ENCODE measurements around the gene SYT8. TPM values are rescaled to one million over a fixed set of nuclear protein-coding genes. Genes with fewer than 3 reads are reported as not detected.
A peak's percentile ranks its signal among the peaks of the same experiment; 100 is the strongest.

SYT8 gene
- total RNA-seq, 2 experiments from 2014 or later, result not detected

GRCh38 chr11:1827931-1828330, 6.9 kb upstream of the SYT8 start:
- Mint-ChIP-seq H3K9me3 (ENCODE audit: insufficient read depth) (no peaks in the 10 kb centered on the region), H3K4me3 (no peak overlapping the region), H3K36me3 (ENCODE audit: low read depth) (no peaks in the 10 kb centered on the region), H3K27ac (no peak overlapping the region), H3K4me1 (ENCODE audit: low read depth) (no peaks in the 10 kb centered on the region), H3K27me3 (ENCODE audit: low read depth) (no peaks in the 10 kb centered on the region)
- DNase-seq (no peak), ATAC-seq (no peak)
- ChIA-PET CTCF (interaction anchor here (0.7 to 8.5 kb wide), 2 partner anchors 121 to 135 kb away, joined by 3 to 311 read pairs; no protein-coding TSS in a partner anchor), POLR2A (no interaction called here)

DNA sequence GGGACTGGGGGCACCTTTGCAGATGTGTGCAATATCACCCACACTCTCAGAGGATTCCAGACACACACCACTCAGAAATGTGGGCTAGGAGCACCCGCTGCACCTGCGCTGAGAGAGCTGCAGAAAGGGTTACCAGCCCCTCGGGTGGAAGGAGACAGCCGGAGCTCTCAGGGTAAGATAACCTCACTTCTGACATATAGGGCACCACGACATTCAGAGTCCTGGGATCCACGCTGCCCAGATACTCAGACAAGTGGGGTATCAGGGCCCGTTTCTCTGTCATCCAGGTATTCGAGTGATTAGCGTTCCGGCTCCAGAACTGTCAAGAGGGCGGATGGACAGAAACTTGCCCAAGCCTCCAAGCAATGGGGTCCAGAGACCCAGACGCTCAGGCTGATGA, 6.2 kb upstream of the SYT8 start:
- DNase-seq (peak; percentile 18), ATAC-seq (no peak)
- Mint-ChIP-seq H3K9me3 (ENCODE audit: insufficient read depth) (no peaks in the 10 kb centered on the region), H3K4me3 (no peak overlapping the region), H3K4me1 (ENCODE audit: low read depth) (no peaks in the 10 kb centered on the region), H3K36me3 (ENCODE audit: low read depth) (no peaks in the 10 kb centered on the region), H3K27ac (no peak overlapping the region), H3K27me3 (ENCODE audit: low read depth) (peaks cover 3% of the 10 kb centered on the region)
- POLR2A ChIA-PET, result no interaction called here
- CTCF ChIA-PET, result interaction anchor here (0.7 to 8.5 kb wide), 3 partner anchors 122 to 323 kb away, joined by 3 to 311 read pairs (median 3); no protein-coding TSS in a partner anchor

GRCh38 chr11:1829039-1829820, 5.6 kb upstream of the SYT8 start:
- Mint-ChIP-seq H3K27ac (peak overlapping the region; percentile 0), H3K27me3 (ENCODE audit: low read depth) (peaks cover 4% of the 10 kb centered on the region), H3K9me3 (ENCODE audit: insufficient read depth) (no peaks in the 10 kb centered on the region), H3K36me3 (ENCODE audit: low read depth) (no peaks in the 10 kb centered on the region), H3K4me1 (ENCODE audit: low read depth) (no peaks in the 10 kb centered on the region), H3K4me3 (no peak overlapping the region)
- ChIA-PET CTCF (interaction anchor here (1.0 to 8.5 kb wide), 2 partner anchors 136 to 322 kb away, joined by 3 to 311 read pairs; no protein-coding TSS in a partner anchor), POLR2A (no interaction called here)
- ATAC-seq (no peak), DNase-seq (peak; percentile 18)

DNA sequence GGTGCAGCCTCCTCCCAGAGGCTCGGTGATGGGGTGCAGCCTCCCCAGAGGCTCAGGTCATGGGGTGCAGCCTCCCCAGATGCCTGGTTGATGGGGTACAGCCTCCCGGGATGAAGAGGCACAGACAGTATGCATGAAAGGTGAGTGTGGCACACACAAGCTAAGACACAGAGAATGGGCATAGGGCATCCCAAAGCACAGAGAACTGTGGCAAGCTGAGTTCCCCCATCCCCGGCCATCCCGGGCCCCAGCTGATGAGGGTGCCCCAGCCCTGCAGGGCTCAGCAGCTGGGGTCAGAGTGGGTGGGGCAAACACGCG, 4.8 kb upstream of the SYT8 start:
- Mint-ChIP-seq H3K27ac (no peak overlapping the region), H3K27me3 (ENCODE audit: low read depth) (peaks cover 4% of the 10 kb centered on the region), H3K9me3 (ENCODE audit: insufficient read depth) (no peaks in the 10 kb centered on the region), H3K4me1 (ENCODE audit: low read depth) (no peaks in the 10 kb centered on the region), H3K36me3 (ENCODE audit: low read depth) (no peaks in the 10 kb centered on the region), H3K4me3 (no peak overlapping the region)
- ChIA-PET POLR2A (no interaction called here), CTCF (interaction anchor here (5.7 to 8.5 kb wide), 2 partner anchors 137 to 177 kb away, joined by 67 to 311 read pairs; no protein-coding TSS in a partner anchor)
- peak; percentile 18 for DNase-seq
- ATAC-seq, result no peak

DNA sequence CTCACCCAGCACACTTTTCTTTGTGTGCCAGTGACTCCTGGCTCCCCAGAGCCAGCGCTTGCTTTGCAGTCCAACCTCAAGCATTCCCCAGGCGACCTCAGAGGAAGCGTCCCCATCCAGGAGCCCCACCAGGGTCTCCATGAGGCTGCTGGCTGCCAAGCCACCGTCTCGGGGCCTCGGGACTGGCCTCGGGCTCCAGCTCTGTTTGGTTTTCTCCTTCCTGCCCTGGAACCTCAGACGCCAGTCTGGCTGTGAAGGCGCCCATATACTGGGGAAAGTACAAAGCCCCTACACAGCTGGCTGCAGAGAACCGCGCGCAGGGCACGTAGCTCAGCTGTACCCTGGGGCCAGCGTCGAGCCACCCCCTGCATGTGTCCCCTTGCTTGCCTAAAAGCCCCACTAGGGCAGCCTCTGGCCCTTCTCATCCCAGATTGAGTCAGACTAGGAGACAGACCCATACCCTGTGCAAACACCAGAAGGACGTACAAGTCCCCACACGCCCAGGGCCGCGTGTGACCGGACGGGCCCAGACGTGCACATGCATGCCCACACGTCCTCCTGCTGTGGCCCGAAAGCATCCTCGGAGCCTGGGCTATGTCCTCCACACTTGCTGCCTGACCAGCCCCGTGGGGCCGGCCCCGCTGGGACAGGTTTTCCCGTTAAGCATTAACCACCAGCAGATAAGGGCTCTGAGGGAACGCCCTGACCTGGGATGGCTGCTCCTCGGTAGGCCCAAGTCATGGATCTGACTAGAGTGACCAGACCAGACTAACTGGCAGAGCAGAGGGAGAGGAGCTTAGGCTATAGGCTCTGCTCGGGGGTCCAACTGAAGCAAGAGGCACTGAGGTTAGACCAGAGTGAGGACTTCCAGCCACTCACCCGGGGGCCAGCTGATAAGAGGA, 4.2 kb upstream of the SYT8 start:
- H3K27ac Mint-ChIP-seq, result no peak overlapping the region

DNA sequence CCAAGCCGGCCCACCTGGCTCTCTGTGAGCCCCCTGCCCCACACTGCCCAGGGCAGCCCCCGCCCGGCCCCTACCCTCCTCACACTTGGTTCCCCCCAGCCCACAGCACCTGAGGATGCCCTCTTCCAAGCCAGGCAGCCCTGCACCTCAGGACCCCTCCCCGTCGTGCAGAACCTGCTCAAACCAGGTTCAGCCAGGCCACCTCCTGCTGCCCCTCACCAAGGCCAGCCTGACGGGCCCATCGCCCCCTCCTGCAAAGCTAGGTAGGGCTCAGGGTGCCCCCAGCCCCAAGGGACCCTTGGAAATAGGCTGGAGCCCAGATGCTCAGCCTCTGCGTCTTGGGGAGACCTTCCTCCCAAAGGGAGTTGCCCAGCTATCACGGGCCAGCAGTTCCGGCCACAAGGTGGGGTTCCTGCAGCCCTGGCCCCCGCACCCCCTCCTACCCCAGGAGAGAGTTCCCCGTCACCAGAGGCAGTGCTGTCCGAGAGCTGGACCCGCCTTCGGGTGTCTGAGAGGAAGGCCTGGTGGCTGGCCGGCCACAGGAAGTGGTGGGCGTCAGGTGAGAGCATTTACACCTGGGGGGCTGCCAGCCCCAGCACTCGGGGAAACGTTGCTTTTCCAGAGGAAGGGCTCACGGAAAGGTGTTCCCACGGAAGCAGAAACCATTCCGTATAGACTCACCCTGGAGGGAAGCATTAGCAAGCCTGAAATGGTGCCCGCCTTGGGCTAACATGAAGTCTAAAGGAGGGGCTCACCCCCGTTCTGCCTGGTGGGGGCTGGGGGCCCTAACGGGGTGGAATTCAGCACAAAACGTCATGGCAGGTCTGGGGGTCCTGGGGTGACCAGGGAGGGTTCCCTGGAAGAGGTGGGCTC, 3.2 kb upstream of the SYT8 start:
- no peaks in the 10 kb centered on the region for H3K4me1 Mint-ChIP-seq (ENCODE audit: low read depth)
- ATAC-seq (no peak), DNase-seq (no peak)
- ChIA-PET CTCF (interaction anchor here (0.7 to 8.5 kb wide), 18 partner anchors 9 to 320 kb away, joined by 3 to 311 read pairs (median 5); partner anchors contain the start of genes KRTAP5-6 and LSP1), POLR2A (interaction anchor here (1.9 kb wide), 1 partner anchor 138 kb away, joined by 10 read pairs; no protein-coding TSS in a partner anchor)
- H3K27ac Mint-ChIP-seq, result no peak overlapping the region
- H3K27me3 Mint-ChIP-seq (ENCODE audit: low read depth), result peaks cover 4% of the 10 kb centered on the region
- H3K9me3 Mint-ChIP-seq (ENCODE audit: insufficient read depth), result no peaks in the 10 kb centered on the region
- H3K4me3 Mint-ChIP-seq, result no peak overlapping the region
- no peaks in the 10 kb centered on the region for H3K36me3 Mint-ChIP-seq (ENCODE audit: low read depth)

More for the DNA sequence above, 4.2 kb upstream of the SYT8 start:
- CTCF ChIA-PET, result interaction anchor here (1.0 to 8.5 kb wide), 7 partner anchors 23 to 321 kb away, joined by 3 to 311 read pairs (median 3); no protein-coding TSS in a partner anchor
- POLR2A ChIA-PET, result no interaction called here
- Mint-ChIP-seq H3K4me3 (no peak overlapping the region), H3K36me3 (ENCODE audit: low read depth) (no peaks in the 10 kb centered on the region), H3K27me3 (ENCODE audit: low read depth) (peaks cover 4% of the 10 kb centered on the region), H3K9me3 (ENCODE audit: insufficient read depth) (no peaks in the 10 kb centered on the region), H3K4me1 (ENCODE audit: low read depth) (no peaks in the 10 kb centered on the region)
- DNase-seq (peak; percentile 17), ATAC-seq (no peak)

DNA sequence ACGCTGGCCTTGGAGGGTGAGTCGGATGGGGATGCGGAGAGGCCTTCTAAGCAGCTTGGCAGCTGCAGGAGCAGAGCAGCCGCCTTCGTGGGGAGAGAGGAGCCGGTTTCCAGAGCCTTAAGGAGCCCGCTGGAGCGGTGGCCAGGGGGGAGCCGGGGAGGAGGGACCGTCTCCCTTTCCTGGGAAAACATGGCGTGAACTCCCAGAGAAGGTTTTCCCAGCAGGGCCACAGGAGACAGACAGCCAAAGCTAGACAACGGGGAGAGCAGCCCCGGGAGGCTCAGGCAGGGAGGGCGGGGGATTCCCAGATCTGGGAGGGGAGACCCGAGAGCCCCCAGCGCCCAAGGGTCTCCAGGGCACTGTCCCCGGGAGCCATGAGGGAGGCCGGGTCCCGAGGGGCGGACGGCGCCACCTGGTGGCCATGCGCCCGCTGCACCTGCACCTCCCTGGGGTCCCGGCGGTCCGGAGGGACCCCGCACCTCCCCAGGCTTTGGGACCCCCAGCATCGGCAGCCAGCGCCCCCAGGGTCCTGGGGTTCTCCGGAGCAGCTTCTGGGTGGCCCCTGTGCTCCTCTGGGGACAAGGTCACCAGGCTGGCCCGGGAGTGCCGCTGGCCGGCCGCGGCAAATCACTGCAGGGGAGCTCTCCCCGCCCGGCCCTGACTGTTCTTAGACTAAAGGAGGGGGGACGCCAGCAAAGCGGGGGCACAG, 2.4 kb upstream of the SYT8 start:
- no peak overlapping the region for H3K4me3 Mint-ChIP-seq
- POLR2A ChIA-PET, result interaction anchor here (1.9 kb wide), 2 partner anchors 138 to 141 kb away, joined by 6 to 10 read pairs; no protein-coding TSS in a partner anchor
- peaks cover 4% of the 10 kb centered on the region for H3K27me3 Mint-ChIP-seq (ENCODE audit: low read depth)
- peak; percentile 68 for DNase-seq
- H3K36me3 Mint-ChIP-seq (ENCODE audit: low read depth), result no peaks in the 10 kb centered on the region
- no peaks in the 10 kb centered on the region for H3K4me1 Mint-ChIP-seq (ENCODE audit: low read depth)
- no peak overlapping the region for H3K27ac Mint-ChIP-seq
- peak; percentile 71 for ATAC-seq
- H3K9me3 Mint-ChIP-seq (ENCODE audit: insufficient read depth), result no peaks in the 10 kb centered on the region
- CTCF ChIA-PET, result interaction anchor here (0.6 to 8.5 kb wide), 51 partner anchors 8 to 324 kb away, joined by 3 to 311 read pairs (median 4); partner anchors contain the start of genes CTSD, KRTAP5-6, LSP1 and MRPL23

- H3K4me3 Mint-ChIP-seq, result no peak overlapping the region
- H3K27me3 Mint-ChIP-seq (ENCODE audit: low read depth), result peaks cover 4% of the 10 kb centered on the region
- POLR2A ChIA-PET, result interaction anchor here (1.9 kb wide), 2 partner anchors 139 to 141 kb away, joined by 6 to 10 read pairs; no protein-coding TSS in a partner anchor
- H3K4me1 Mint-ChIP-seq (ENCODE audit: low read depth), result no peaks in the 10 kb centered on the region
- no peak for DNase-seq
- no peak for ATAC-seq
- CTCF ChIA-PET, result interaction anchor here (0.6 to 8.5 kb wide), 46 partner anchors 9 to 324 kb away, joined by 3 to 311 read pairs (median 5); partner anchors contain the start of genes CTSD, KRTAP5-6, LSP1 and MRPL23
- no peak overlapping the region for H3K27ac Mint-ChIP-seq
- no peaks in the 10 kb centered on the region for H3K9me3 Mint-ChIP-seq (ENCODE audit: insufficient read depth)
- no peaks in the 10 kb centered on the region for H3K36me3 Mint-ChIP-seq (ENCODE audit: low read depth)
These were observed 1.9 kb upstream of the SYT8 start for GRCh38 chr11:1832920-1833295.

GRCh38 chr11:1834062-1834610, 654 bp upstream of the SYT8 start:
- no peak for ATAC-seq
- DNase-seq, result no peak
- no peaks in the 10 kb centered on the region for H3K4me1 Mint-ChIP-seq (ENCODE audit: low read depth)
- ChIA-PET CTCF (interaction anchor here (1.1 to 8.5 kb wide), 18 partner anchors 12 to 317 kb away, joined by 3 to 311 read pairs (median 10); partner anchors contain the start of genes KRTAP5-6 and LSP1), POLR2A (interaction anchor here (1.9 kb wide), 1 partner anchor 142 kb away, joined by 6 read pairs; no protein-coding TSS in a partner anchor)
- no peaks in the 10 kb centered on the region for H3K36me3 Mint-ChIP-seq (ENCODE audit: low read depth)
- no peaks in the 10 kb centered on the region for H3K9me3 Mint-ChIP-seq (ENCODE audit: insufficient read depth)
- H3K27me3 Mint-ChIP-seq (ENCODE audit: low read depth), result peaks cover 4% of the 10 kb centered on the region
- H3K4me3 Mint-ChIP-seq, result no peak overlapping the region
- H3K27ac Mint-ChIP-seq, result no peak overlapping the region

GRCh38 chr11:1835671-1836010, 851 bp downstream of the SYT8 start:
- no peak for DNase-seq
- no peaks in the 10 kb centered on the region for H3K36me3 Mint-ChIP-seq (ENCODE audit: low read depth)
- no peaks in the 10 kb centered on the region for H3K9me3 Mint-ChIP-seq (ENCODE audit: insufficient read depth)
- H3K4me3 Mint-ChIP-seq, result no peak overlapping the region
- ChIA-PET POLR2A (interaction anchor here (1.2 kb wide), 1 partner anchor 17 kb away, joined by 3 read pairs; the partner anchor contains the start of gene LSP1), CTCF (interaction anchor here (0.9 to 5.7 kb wide), 5 partner anchors 32 to 183 kb away, joined by 3 to 67 read pairs (median 10); no protein-coding TSS in a partner anchor)
- ATAC-seq, result no peak
- H3K27ac Mint-ChIP-seq, result no peak overlapping the region
- H3K4me1 Mint-ChIP-seq (ENCODE audit: low read depth), result peaks cover 7% of the 10 kb centered on the region
- peaks cover 4% of the 10 kb centered on the region for H3K27me3 Mint-ChIP-seq (ENCODE audit: low read depth)

All from activated CD8-positive, alpha-beta T cell treated with anti-CD3 and anti-CD28 coated beads, Interleukin-2, amount 10 ng/mL, durations not matched to agents 7 days and 5 days (primary cell).